Measurements from ENCODE around the gene CRYBG3. TPM values are rescaled to one million over a fixed set of nuclear protein-coding genes. Genes with fewer than 3 reads are reported as not detected.

Gene CRYBG3
- total RNA-seq, 2 experiments from 2014 or later, result 5.3 to 6.2 TPM

- Mint-ChIP-seq H3K4me1 (no peaks in the 10 kb centered on the region), H3K4me3 (no peak overlapping the region), H3K27me3 (no peaks in the 10 kb centered on the region), H3K27ac (no peak overlapping the region), H3K9me3 (no peaks in the 10 kb centered on the region), H3K36me3 (ENCODE audit: low read depth) (no peaks in the 10 kb centered on the region)
- POLR2A ChIA-PET, result no interaction called here
- CTCF ChIA-PET, result interaction anchor here (0.7 kb wide), 1 partner anchor 188 kb away, joined by 3 read pairs; no protein-coding TSS in a partner anchor
- no peak for DNase-seq
Measured at GRCh38 chr3:97841956-97842355, 20.1 kb downstream of the CRYBG3 start.

- Mint-ChIP-seq H3K9me3 (peaks cover 2% of the 10 kb centered on the region), H3K4me1 (no peaks in the 10 kb centered on the region)
Measured at GRCh38 chr3:97848779-97849178, 27.0 kb downstream of the CRYBG3 start.

GRCh38 chr3:97857401-97857800 lies 35.6 kb downstream of the CRYBG3 start:
- H3K4me1 Mint-ChIP-seq, result no peaks in the 10 kb centered on the region
- CTCF ChIA-PET, result interaction anchor here (0.6 to 0.7 kb wide), 2 partner anchors 26 to 90 kb away, joined by 4 to 6 read pairs; no protein-coding TSS in a partner anchor
- no peak for DNase-seq
- no peak overlapping the region for H3K4me3 Mint-ChIP-seq
- H3K27ac Mint-ChIP-seq, result no peak overlapping the region
- POLR2A ChIA-PET, result no interaction called here
- peaks cover 4% of the 10 kb centered on the region for H3K36me3 Mint-ChIP-seq (ENCODE audit: low read depth)
- peaks cover 4% of the 10 kb centered on the region for H3K27me3 Mint-ChIP-seq
- peaks cover 16% of the 10 kb centered on the region for H3K9me3 Mint-ChIP-seq

More at GRCh38 chr3:97848779-97849178, 27.0 kb downstream of the CRYBG3 start:
- Mint-ChIP-seq H3K27ac (no peak overlapping the region), H3K36me3 (ENCODE audit: low read depth) (peaks cover 2% of the 10 kb centered on the region), H3K4me3 (no peak overlapping the region), H3K27me3 (peaks cover 2% of the 10 kb centered on the region)
- DNase-seq, result no peak
- CTCF ChIA-PET, result no interaction called here
- POLR2A ChIA-PET, result no interaction called here

GRCh38 chr3:97860364-97860763 lies 38.6 kb downstream of the CRYBG3 start:
- ChIA-PET CTCF (no interaction called here), POLR2A (no interaction called here)
- Mint-ChIP-seq H3K4me3 (no peak overlapping the region), H3K9me3 (peaks cover 6% of the 10 kb centered on the region), H3K27ac (no peak overlapping the region), H3K4me1 (no peaks in the 10 kb centered on the region), H3K36me3 (ENCODE audit: low read depth) (peaks cover 3% of the 10 kb centered on the region), H3K27me3 (peaks cover 2% of the 10 kb centered on the region)
- DNase-seq, result no peak

GRCh38 chr3:97862582-97862981 lies 40.8 kb downstream of the CRYBG3 start:
- Mint-ChIP-seq H3K27me3 (no peaks in the 10 kb centered on the region), H3K36me3 (ENCODE audit: low read depth) (peaks cover under 1% of the 10 kb centered on the region), H3K9me3 (peaks cover 2% of the 10 kb centered on the region), H3K27ac (no peak overlapping the region), H3K4me3 (no peak overlapping the region), H3K4me1 (no peaks in the 10 kb centered on the region)
- ChIA-PET POLR2A (interaction anchor here (0.6 kb wide), 1 partner anchor 1901 kb away, joined by 7 read pairs; no protein-coding TSS in a partner anchor), CTCF (no interaction called here)
- DNase-seq, result no peak

GRCh38 chr3:97863031-97863430 lies 41.2 kb downstream of the CRYBG3 start:
- no peaks in the 10 kb centered on the region for H3K9me3 Mint-ChIP-seq

GRCh38 chr3:97863775-97864174 lies 42.0 kb downstream of the CRYBG3 start:
- ChIA-PET CTCF (interaction anchor here (0.6 to 1.3 kb wide), 4 partner anchors 15 to 176 kb away, joined by 3 to 4 read pairs (median 3); partner anchors contain the start of gene CRYBG3), POLR2A (no interaction called here)
- no peaks in the 10 kb centered on the region for H3K36me3 Mint-ChIP-seq (ENCODE audit: low read depth)
- DNase-seq, result no peak
- H3K9me3 Mint-ChIP-seq, result no peaks in the 10 kb centered on the region
- no peak overlapping the region for H3K27ac Mint-ChIP-seq
- no peaks in the 10 kb centered on the region for H3K27me3 Mint-ChIP-seq
- no peak overlapping the region for H3K4me3 Mint-ChIP-seq
- H3K4me1 Mint-ChIP-seq, result no peaks in the 10 kb centered on the region

More at GRCh38 chr3:97863031-97863430, 41.2 kb downstream of the CRYBG3 start:
- POLR2A ChIA-PET, result interaction anchor here (0.6 kb wide), 1 partner anchor 1901 kb away, joined by 7 read pairs; no protein-coding TSS in a partner anchor
- no peak for DNase-seq
- Mint-ChIP-seq H3K27me3 (no peaks in the 10 kb centered on the region), H3K4me3 (no peak overlapping the region), H3K4me1 (no peaks in the 10 kb centered on the region), H3K27ac (no peak overlapping the region), H3K36me3 (ENCODE audit: low read depth) (no peaks in the 10 kb centered on the region)
- CTCF ChIA-PET, result interaction anchor here (1.3 kb wide), 1 partner anchor 16 kb away, joined by 3 read pairs; no protein-coding TSS in a partner anchor

- H3K9me3 Mint-ChIP-seq, result peaks cover 3% of the 10 kb centered on the region
- H3K27ac Mint-ChIP-seq, result no peak overlapping the region
- H3K27me3 Mint-ChIP-seq, result no peaks in the 10 kb centered on the region
- DNase-seq, result no peak
- no peak overlapping the region for H3K4me3 Mint-ChIP-seq
- ChIA-PET POLR2A (no interaction called here), CTCF (no interaction called here)
- peaks cover 2% of the 10 kb centered on the region for H3K36me3 Mint-ChIP-seq (ENCODE audit: low read depth)
- peaks cover 13% of the 10 kb centered on the region for H3K4me1 Mint-ChIP-seq
Measured at GRCh38 chr3:97871186-97871585, 49.4 kb downstream of the CRYBG3 start.

- Mint-ChIP-seq H3K4me3 (no peak overlapping the region), H3K36me3 (ENCODE audit: low read depth) (peaks cover 2% of the 10 kb centered on the region), H3K4me1 (peaks cover 13% of the 10 kb centered on the region), H3K27ac (peak overlapping the region; percentile 73), H3K27me3 (no peaks in the 10 kb centered on the region), H3K9me3 (peaks cover 3% of the 10 kb centered on the region)
- POLR2A ChIA-PET, result interaction anchor here (0.9 kb wide), 1 partner anchor 50 kb away, joined by 3 read pairs; the partner anchor contains the start of gene CRYBG3
- DNase-seq, result peak; percentile 26
- CTCF ChIA-PET, result interaction anchor here (1.2 kb wide), 1 partner anchor 29 kb away, joined by 3 read pairs; no protein-coding TSS in a partner anchor
Measured at GRCh38 chr3:97871801-97872524, 50.2 kb downstream of the CRYBG3 start.

- no peaks in the 10 kb centered on the region for H3K27me3 Mint-ChIP-seq
Measured at GRCh38 chr3:97872525-97873042, 50.8 kb downstream of the CRYBG3 start.

GRCh38 chr3:97880267-97880666 lies 58.5 kb downstream of the CRYBG3 start:
- H3K9me3 Mint-ChIP-seq, result no peaks in the 10 kb centered on the region
- POLR2A ChIA-PET, result no interaction called here
- no peaks in the 10 kb centered on the region for H3K27me3 Mint-ChIP-seq
- CTCF ChIA-PET, result interaction anchor here (1.0 kb wide), 1 partner anchor 66 kb away, joined by 4 read pairs; no protein-coding TSS in a partner anchor
- H3K36me3 Mint-ChIP-seq (ENCODE audit: low read depth), result peaks cover 5% of the 10 kb centered on the region
- no peak overlapping the region for H3K27ac Mint-ChIP-seq
- H3K4me3 Mint-ChIP-seq, result no peak overlapping the region
- peaks cover 12% of the 10 kb centered on the region for H3K4me1 Mint-ChIP-seq
- DNase-seq, result no peak

More at GRCh38 chr3:97872525-97873042, 50.8 kb downstream of the CRYBG3 start:
- H3K9me3 Mint-ChIP-seq, result peaks cover 3% of the 10 kb centered on the region
- H3K36me3 Mint-ChIP-seq (ENCODE audit: low read depth), result peaks cover 2% of the 10 kb centered on the region
- CTCF ChIA-PET, result interaction anchor here (1.2 to 1.4 kb wide), 2 partner anchors 28 to 43 kb away, joined by 3 read pairs; no protein-coding TSS in a partner anchor
- no peak for DNase-seq
- peaks cover 13% of the 10 kb centered on the region for H3K4me1 Mint-ChIP-seq
- no peak overlapping the region for H3K4me3 Mint-ChIP-seq
- POLR2A ChIA-PET, result interaction anchor here (0.7 to 0.9 kb wide), 2 partner anchors 51 to 63 kb away, joined by 3 read pairs; partner anchors contain the start of gene CRYBG3
- peak overlapping the region; percentile 73 for H3K27ac Mint-ChIP-seq

GRCh38 chr3:97882975-97883598 lies 61.3 kb downstream of the CRYBG3 start:
- H3K27me3 Mint-ChIP-seq, result no peaks in the 10 kb centered on the region
- H3K4me1 Mint-ChIP-seq, result peaks cover 12% of the 10 kb centered on the region
- no peaks in the 10 kb centered on the region for H3K9me3 Mint-ChIP-seq
- H3K27ac Mint-ChIP-seq, result no peak overlapping the region
- peaks cover 23% of the 10 kb centered on the region for H3K36me3 Mint-ChIP-seq (ENCODE audit: low read depth)
- POLR2A ChIA-PET, result no interaction called here
- H3K4me3 Mint-ChIP-seq, result no peak overlapping the region
- no peak for DNase-seq
- CTCF ChIA-PET, result no interaction called here

GRCh38 chr3:97883736-97884135 lies 61.9 kb downstream of the CRYBG3 start:
- DNase-seq, result no peak
- Mint-ChIP-seq H3K27me3 (no peaks in the 10 kb centered on the region), H3K9me3 (no peaks in the 10 kb centered on the region), H3K27ac (no peak overlapping the region), H3K36me3 (ENCODE audit: low read depth) (peaks cover 23% of the 10 kb centered on the region), H3K4me1 (peaks cover 12% of the 10 kb centered on the region), H3K4me3 (no peak overlapping the region)
- ChIA-PET POLR2A (no interaction called here), CTCF (no interaction called here)

Data from activated CD4-positive, alpha-beta T cell treated with anti-CD3 and anti-CD28 coated beads, Interleukin-2, amount 10 ng/mL, durations not matched to agents 7 days and 5 days (primary cell).